Measurements from ENCODE around the gene ULK1. TPM values are rescaled to one million over a fixed set of nuclear protein-coding genes. Genes with fewer than 3 reads are reported as not detected.

ULK1 gene
- total and polyA plus RNA-seq, 2 of the 13 experiments (the other 11 are each of a cell fraction or from before 2014, with no cell fraction given), result 2.8 to 10.1 TPM

- TF ChIP-seq ZBTB26 (CRISPR knock-in tag; IDR thresholded peaks at IDR 0.05; ENCODE audit: borderline replicate concordance), result no peak
- no peak for TF ChIP-seq ZIK1 (CRISPR knock-in tag; IDR thresholded peaks at IDR 0.05; ENCODE audit: borderline replicate concordance, low read depth)
- peak; percentile 16; the same call in 1 of the 2 replicates for TF ChIP-seq ZNF629 (CRISPR knock-in tag; conservative IDR thresholded peaks at IDR 0.05)
- 0 out of 2 replicates have a peak, but pooled peaks have one; percentile 2 for TF ChIP-seq ZNF431 (CRISPR knock-in tag; IDR thresholded peaks at IDR 0.05; ENCODE audit: borderline replicate concordance, low read depth)
- TF ChIP-seq ATF4 (CRISPR knock-in tag; IDR thresholded peaks at IDR 0.05), result no peak
- no peak for TF ChIP-seq PCBP2 (optimal IDR thresholded peaks at IDR 0.05; ENCODE audit: low read depth, low read length, poor library complexity, severe bottlenecking)
Observed at GRCh38 chr12:131861261-131862083, 33.0 kb upstream of the ULK1 start (continued).

DNA sequence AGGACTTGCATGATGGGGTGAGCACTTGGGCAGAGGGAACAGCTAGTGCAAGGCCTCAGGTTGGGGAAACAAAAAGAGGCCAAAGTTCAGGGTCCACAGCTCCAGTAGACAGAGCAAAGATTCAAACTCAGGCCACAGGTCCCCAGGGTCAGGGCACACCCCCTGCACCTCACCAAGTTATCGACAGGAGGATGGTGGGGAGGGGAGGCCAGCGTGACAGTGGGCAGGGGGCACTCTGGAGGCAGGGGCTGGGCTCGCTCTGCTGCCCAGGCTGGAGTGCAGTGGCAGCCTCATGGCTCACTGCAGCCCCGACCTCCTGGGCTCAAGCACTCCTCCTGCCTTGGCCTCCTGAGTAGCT, 32.4 kb upstream of the ULK1 start:
- no peak overlapping the region for H2AFZ ChIP-seq (ENCODE audit: low read length)
- intact Hi-C loops (cut with micrococcal nuclease; ENCODE audit: unreplicated experiment), result loop anchor here (5.0 kb wide), 1 partner anchor 65 kb away; the partner anchor contains the start of gene PUS1
- in situ Hi-C loops (cut with HindIII; ENCODE audit: extremely low pct_ligation_motif_present, low pct_unique_long_range_greater_than_20kb), result no loop called here
- no peaks in the 10 kb centered on the region for H4K20me1 ChIP-seq (ENCODE audit: insufficient read depth, low read length)
- ATAC-seq (peak; percentile 10), FAIRE-seq (peak; percentile 71), DNase-seq (ENCODE audit: low spot score) (peak; percentile 41)
- H3K4me3 ChIP-seq (replicated peaks in 1 of 3; ENCODE audit: insufficient read depth in 1 of 3, low read depth in 2 of 3, low read length in 3 of 3), result peak overlapping the region; percentile 17 to 67 (median 64); a peak in 5 of 6 replicates
- no peaks in the 10 kb centered on the region for H3K36me3 ChIP-seq (replicated peaks in 1 of 2; ENCODE audit: control insufficient read depth in 1 of 2, insufficient read depth in 2 of 2, low read length in 2 of 2)
- ChIA-PET CTCF (ENCODE audit: low intra/inter-chr PET ratio, low total read pairs) (no interaction called here), POLR2A (interaction anchor here (0.9 to 2.4 kb wide), 6 partner anchors 9 to 89 kb away, joined by 3 to 11 read pairs (median 7); partner anchors contain the start of gene PUS1)
- peak overlapping the region; percentile 95 for H3K4me2 ChIP-seq (ENCODE audit: low read depth, low read length)
- H3K27me3 ChIP-seq (ENCODE audit: control insufficient read depth in 1 of 2, insufficient read depth in 2 of 2, low read length in 2 of 2), result peaks cover 0 to 6% of the 10 kb centered on the region in 2 experiments; a peak in 2 of 5 replicates
- no peaks in the 10 kb centered on the region for H3K79me2 ChIP-seq (ENCODE audit: insufficient read depth, low read length)
- 17% methylated on average over 1 of the region's 4 CpGs for WGBS (ENCODE audit: low lambda C conversion rate)
- BruUV-seq (replicated peaks), result no TSS peak
- H3K27ac ChIP-seq (ENCODE audit: extremely low read length, insufficient read depth, low read length), result peak overlapping the region; percentile 99
- H3K9me3 ChIP-seq (ENCODE audit: low read length), result no peaks in the 10 kb centered on the region
- peaks cover 72% of the 10 kb centered on the region for H3K4me1 ChIP-seq (ENCODE audit: insufficient read depth, low read length)
- peak overlapping the region; percentile 92; the same call in 1 of the 2 replicates for H3K9ac ChIP-seq (ENCODE audit: insufficient read depth, low read depth, low read length)
- TF ChIP-seq ZNF570 (CRISPR knock-in tag; IDR thresholded peaks at IDR 0.05; ENCODE audit: borderline replicate concordance) (no peak), ZMYM4 (CRISPR knock-in tag; IDR thresholded peaks at IDR 0.05) (peak; percentile 70; the same call in 1 of the 2 replicates), KLF16 (CRISPR knock-in tag; IDR thresholded peaks at IDR 0.05) (peak in 1 of 2 experiments; percentile 63; a peak in 1 of 4 replicates), THRA (CRISPR knock-in tag; IDR thresholded peaks at IDR 0.05; ENCODE audit: borderline replicate concordance) (peak; percentile 68; the same call in 1 of the 2 replicates), SOX13 (IDR thresholded peaks at IDR 0.05) (0 out of 2 replicates have a peak, but pooled peaks have one; percentile 33), SOX13 (CRISPR knock-in tag; conservative IDR thresholded peaks at IDR 0.05 in 1 of 2, IDR thresholded peaks at IDR 0.05 in 1 of 2) (peak in 1 of 2 experiments; percentile 69; a peak in 2 of 4 replicates), TCF12 (IDR thresholded peaks at IDR 0.05) (no peak), TCF12 (CRISPR knock-in tag; IDR thresholded peaks at IDR 0.05) (0 out of 2 replicates have a peak, but pooled peaks have one; percentile 53), GLI4 (CRISPR knock-in tag; IDR thresholded peaks at IDR 0.05; ENCODE audit: borderline replicate concordance) (no peak), MEIS1 (CRISPR knock-in tag; IDR thresholded peaks at IDR 0.05; ENCODE audit: borderline replicate concordance) (no peak), ZNF891 (CRISPR knock-in tag; IDR thresholded peaks at IDR 0.05) (no peak), KLF6 (CRISPR knock-in tag; IDR thresholded peaks at IDR 0.05) (0 out of 2 replicates have a peak, but pooled peaks have one; percentile 20)

Data from HepG2 (cell line).